MCF 10A (cell line): ENCODE measurements around the gene PKD2. TPM values are rescaled to one million over a fixed set of nuclear protein-coding genes. Genes with fewer than 3 reads are reported as not detected.

ENCODE experiments used
- BruUV-seq: library from RNA; stranded (reverse); fragments of 400-500 nt; replicated peaks from 2 replicates; lab custom pipeline; 2021; lab: Mats Ljungman, UMichigan
- CTCF ChIA-PET: fragments of 300-600 bp; sonication (Branson Sonifier 250); formaldehyde crosslinking; extraction: SDS; loops from one replicate; lab custom pipeline; 2021; ENCODE audit warnings: antibody characterized with exemption, inconsistent platforms; lab: Yijun Ruan, JAX
- POLR2A ChIA-PET: fragments of 300-600, 350-650 bp; sonication (Branson Sonifier 250); formaldehyde crosslinking; extraction: SDS; loops from one replicate; lab custom pipeline; 2020; ENCODE audit warnings: antibody characterized with exemption, inconsistent platforms; lab: Yijun Ruan, JAX
- DNase-seq: peaks from one replicate; pipeline ENCODE4 v3.0.0-alpha.2; 2018; ENCODE audit not compliant: unreplicated experiment
- H3K27ac Mint-ChIP-seq: one replicate; pipeline ENCODE4 v1.8.0; 2022; ENCODE audit warnings: mild to moderate bottlenecking, low read depth, mixed read lengths; ENCODE audit not compliant: unreplicated experiment
- H3K27me3 Mint-ChIP-seq: one replicate; pipeline ENCODE4 v1.8.0; 2022; ENCODE audit warnings: mixed read lengths; ENCODE audit not compliant: insufficient read depth, unreplicated experiment
- H3K36me3 Mint-ChIP-seq: one replicate; pipeline ENCODE4 v1.8.0; 2022; ENCODE audit warnings: mild to moderate bottlenecking, moderate library complexity, mixed read lengths; ENCODE audit not compliant: insufficient read depth, unreplicated experiment
- H3K4me1 Mint-ChIP-seq: one replicate; pipeline ENCODE4 v1.8.0; 2022; ENCODE audit warnings: mixed read lengths; ENCODE audit not compliant: insufficient read depth, unreplicated experiment
- H3K4me3 Mint-ChIP-seq: one replicate; pipeline ENCODE4 v1.8.0; 2022; ENCODE audit warnings: mild to moderate bottlenecking, moderate library complexity, mixed read lengths; ENCODE audit not compliant: unreplicated experiment
- H3K9me3 Mint-ChIP-seq: one replicate; pipeline ENCODE4 v1.8.0; 2022; ENCODE audit warnings: mixed read lengths; ENCODE audit not compliant: unreplicated experiment
- intact Hi-C: fragments of 100-400 bp; cut with micrococcal nuclease; formaldehyde crosslinking; loops from 2 replicates; pipeline ENCODE4 v1.14.1; 2022
- total RNA-seq: library from RNA; stranded (reverse); gene quantifications from 2 replicates; pipeline ENCODE4 v1.2.3, GENCODE V29; 2022
- TF ChIP-seq, protein P1 (sequence below): fragments of 200-600 bp; IDR thresholded peaks from one replicate; pipeline ENCODE4 v1.8.0; 2022; ENCODE audit warnings: antibody characterized with exemption, mild to moderate bottlenecking; ENCODE audit not compliant: unreplicated experiment

Gene PKD2
- total RNA-seq, 1 experiment from 2014 or later, result 29.5 TPM

DNA sequence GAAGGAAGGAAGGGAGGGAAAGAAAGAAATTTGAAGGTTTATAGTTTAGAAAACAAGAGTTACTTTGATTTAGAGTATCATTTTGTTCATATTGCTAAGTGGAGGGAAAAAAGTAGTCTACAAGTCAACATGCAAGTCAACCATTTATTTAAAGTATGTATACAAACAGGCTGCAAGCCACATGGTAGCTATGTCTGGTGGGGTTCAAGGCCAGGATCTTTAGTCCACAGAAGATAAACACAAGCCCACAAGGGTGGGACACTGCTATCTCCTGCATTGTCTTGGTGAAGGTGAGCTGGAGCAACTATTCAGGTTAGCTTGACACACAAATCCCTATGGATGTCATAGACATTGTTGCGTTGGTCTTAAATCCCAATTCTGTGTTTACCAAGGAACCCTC, 79.6 kb downstream of the PKD2 start:
- H3K27ac Mint-ChIP-seq, result no peak overlapping the region

DNA sequence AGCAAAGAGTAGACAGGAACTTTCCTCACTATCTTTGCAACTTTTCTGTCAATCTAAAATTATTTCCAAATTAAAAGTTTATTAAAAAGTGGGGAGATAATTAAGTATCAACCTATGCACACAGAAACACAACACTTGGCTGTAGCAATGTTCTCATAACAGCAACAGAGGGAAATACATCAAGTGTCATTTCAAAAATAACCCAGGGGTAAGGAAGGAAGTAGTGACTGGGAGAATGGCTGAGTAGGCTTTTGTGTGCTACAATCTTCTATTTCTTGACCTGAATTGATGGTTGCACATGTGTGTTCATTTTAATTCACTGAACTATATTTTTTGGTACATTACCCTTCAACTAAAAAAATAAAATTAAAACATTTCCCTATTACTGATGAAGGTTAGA, 83.5 kb downstream of the PKD2 start:
- Mint-ChIP-seq H3K36me3 (no peaks in the 10 kb centered on the region), H3K27ac (no peak overlapping the region), H3K9me3 (no peaks in the 10 kb centered on the region), H3K4me1 (no peaks in the 10 kb centered on the region), H3K4me3 (no peak overlapping the region), H3K27me3 (no peaks in the 10 kb centered on the region)
- TF ChIP-seq, protein P1, sequence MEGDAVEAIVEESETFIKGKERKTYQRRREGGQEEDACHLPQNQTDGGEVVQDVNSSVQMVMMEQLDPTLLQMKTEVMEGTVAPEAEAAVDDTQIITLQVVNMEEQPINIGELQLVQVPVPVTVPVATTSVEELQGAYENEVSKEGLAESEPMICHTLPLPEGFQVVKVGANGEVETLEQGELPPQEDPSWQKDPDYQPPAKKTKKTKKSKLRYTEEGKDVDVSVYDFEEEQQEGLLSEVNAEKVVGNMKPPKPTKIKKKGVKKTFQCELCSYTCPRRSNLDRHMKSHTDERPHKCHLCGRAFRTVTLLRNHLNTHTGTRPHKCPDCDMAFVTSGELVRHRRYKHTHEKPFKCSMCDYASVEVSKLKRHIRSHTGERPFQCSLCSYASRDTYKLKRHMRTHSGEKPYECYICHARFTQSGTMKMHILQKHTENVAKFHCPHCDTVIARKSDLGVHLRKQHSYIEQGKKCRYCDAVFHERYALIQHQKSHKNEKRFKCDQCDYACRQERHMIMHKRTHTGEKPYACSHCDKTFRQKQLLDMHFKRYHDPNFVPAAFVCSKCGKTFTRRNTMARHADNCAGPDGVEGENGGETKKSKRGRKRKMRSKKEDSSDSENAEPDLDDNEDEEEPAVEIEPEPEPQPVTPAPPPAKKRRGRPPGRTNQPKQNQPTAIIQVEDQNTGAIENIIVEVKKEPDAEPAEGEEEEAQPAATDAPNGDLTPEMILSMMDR, result no peak
- BruUV-seq, result no TSS peak
- intact Hi-C loops, result no loop called here
- ChIA-PET POLR2A (interaction anchor here (1.0 kb wide), 1 partner anchor 22 kb away, joined by 6 read pairs; no protein-coding TSS in a partner anchor), CTCF (no interaction called here)
- no peak for DNase-seq

More for the DNA sequence above, 79.6 kb downstream of the PKD2 start:
- BruUV-seq, result no TSS peak
- H3K27me3 Mint-ChIP-seq, result no peaks in the 10 kb centered on the region
- no peak overlapping the region for H3K4me3 Mint-ChIP-seq
- no peaks in the 10 kb centered on the region for H3K36me3 Mint-ChIP-seq
- intact Hi-C loops, result no loop called here
- ChIA-PET CTCF (no interaction called here), POLR2A (no interaction called here)
- DNase-seq, result no peak
- no peaks in the 10 kb centered on the region for H3K9me3 Mint-ChIP-seq
- TF ChIP-seq, protein P1, result no peak
- H3K4me1 Mint-ChIP-seq, result no peaks in the 10 kb centered on the region

DNA sequence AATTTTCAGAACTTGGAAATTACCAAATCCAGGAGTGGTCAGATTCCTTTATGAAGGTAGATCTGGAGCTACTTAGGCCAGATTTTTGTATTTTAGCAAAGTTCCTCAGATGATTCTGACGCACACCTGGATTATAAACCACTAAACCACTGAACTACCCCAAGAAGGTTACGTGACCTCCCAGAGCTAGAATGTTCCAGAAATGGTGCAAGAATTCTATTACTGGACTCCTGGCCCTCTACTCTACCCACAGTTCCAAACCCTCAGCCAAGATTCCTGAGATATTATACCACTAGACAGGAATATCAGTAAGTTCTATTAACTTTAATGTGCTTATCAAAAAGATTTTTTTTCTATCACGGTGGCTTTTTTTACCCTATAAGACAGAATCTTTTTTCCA, 83.9 kb downstream of the PKD2 start:
- TF ChIP-seq, protein P1, result no peak
- POLR2A ChIA-PET, result interaction anchor here (1.0 kb wide), 1 partner anchor 22 kb away, joined by 6 read pairs; no protein-coding TSS in a partner anchor

DNA sequence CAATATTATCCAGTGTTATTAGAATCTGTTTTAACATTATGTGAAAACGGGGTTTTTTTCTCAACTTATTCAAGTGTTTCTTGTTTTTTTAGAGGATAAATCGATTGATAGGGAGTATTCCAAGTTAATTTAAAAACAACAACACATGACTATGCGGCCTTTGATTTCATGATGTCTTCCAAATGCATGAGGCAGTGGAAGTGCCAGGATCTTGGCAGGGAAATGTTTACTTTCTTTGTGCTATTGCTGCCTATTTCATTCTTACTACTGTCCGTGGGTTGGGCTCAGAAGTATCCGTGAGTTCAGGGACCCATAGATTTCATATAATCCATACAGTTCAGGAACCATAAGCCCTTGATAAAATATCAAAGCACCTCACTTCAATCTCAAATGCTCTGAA, 86.4 kb downstream of the PKD2 start:
- intact Hi-C loops, result no loop called here
- Mint-ChIP-seq H3K36me3 (no peaks in the 10 kb centered on the region), H3K27ac (no peak overlapping the region), H3K4me3 (no peak overlapping the region), H3K9me3 (no peaks in the 10 kb centered on the region), H3K27me3 (no peaks in the 10 kb centered on the region), H3K4me1 (no peaks in the 10 kb centered on the region)
- POLR2A ChIA-PET, result no interaction called here
- CTCF ChIA-PET, result no interaction called here
- BruUV-seq, result no TSS peak
- DNase-seq, result no peak
- TF ChIP-seq, protein P1, result no peak

More for the DNA sequence above, 83.9 kb downstream of the PKD2 start:
- Mint-ChIP-seq H3K4me3 (no peak overlapping the region), H3K27ac (no peak overlapping the region), H3K36me3 (no peaks in the 10 kb centered on the region), H3K4me1 (no peaks in the 10 kb centered on the region), H3K27me3 (no peaks in the 10 kb centered on the region), H3K9me3 (no peaks in the 10 kb centered on the region)
- DNase-seq, result no peak
- intact Hi-C loops, result no loop called here
- BruUV-seq, result no TSS peak
- CTCF ChIA-PET, result no interaction called here
